ENCODE results near the gene MTNR1B. TPM values are rescaled to one million over a fixed set of nuclear protein-coding genes. Genes with fewer than 3 reads are reported as not detected.

MTNR1B gene
- total RNA-seq, 1 donor from 2014 or later, result not detected

GRCh38 chr11:93020248-93021046 is 51.0 kb downstream of the MTNR1B start:
- Mint-ChIP-seq H3K27me3 (ENCODE audit: low read depth) (no peaks in the 10 kb centered on the region), H3K27ac (ENCODE audit: unreplicated experiment) (peak overlapping the region; percentile 86), H3K36me3 (ENCODE audit: low read depth) (no peaks in the 10 kb centered on the region), H3K4me1 (peaks cover 18% of the 10 kb centered on the region), H3K4me3 (no peak overlapping the region), H3K9me3 (no peaks in the 10 kb centered on the region)
- TF ChIP-seq CTCF (conservative IDR thresholded peaks at IDR 0.05), result no peak
- no peak for DNase-seq (ENCODE audit: low read depth, low spot score)

- no peak overlapping the region for H3K27ac Mint-ChIP-seq (ENCODE audit: unreplicated experiment)
- no peak for TF ChIP-seq CTCF (conservative IDR thresholded peaks at IDR 0.05)
- H3K27me3 Mint-ChIP-seq (ENCODE audit: low read depth), result no peaks in the 10 kb centered on the region
- no peak for DNase-seq (ENCODE audit: low read depth, low spot score)
- H3K36me3 Mint-ChIP-seq (ENCODE audit: low read depth), result no peaks in the 10 kb centered on the region
- H3K4me1 Mint-ChIP-seq, result peaks cover 18% of the 10 kb centered on the region
- peaks cover 4% of the 10 kb centered on the region for H3K9me3 Mint-ChIP-seq
- no peak overlapping the region for H3K4me3 Mint-ChIP-seq
These were observed 54.9 kb downstream of the MTNR1B start for GRCh38 chr11:93024369-93024768.

GRCh38 chr11:93025558-93026255 is 56.3 kb downstream of the MTNR1B start:
- Mint-ChIP-seq H3K4me1 (peaks cover 7% of the 10 kb centered on the region), H3K27ac (ENCODE audit: unreplicated experiment) (no peak overlapping the region), H3K27me3 (ENCODE audit: low read depth) (no peaks in the 10 kb centered on the region), H3K36me3 (ENCODE audit: low read depth) (no peaks in the 10 kb centered on the region), H3K4me3 (no peak overlapping the region), H3K9me3 (peaks cover 4% of the 10 kb centered on the region)
- DNase-seq (ENCODE audit: low read depth, low spot score), result no peak
- TF ChIP-seq CTCF (conservative IDR thresholded peaks at IDR 0.05), result no peak

GRCh38 chr11:93028960-93029522 is 59.6 kb downstream of the MTNR1B start:
- no peaks in the 10 kb centered on the region for H3K27me3 Mint-ChIP-seq (ENCODE audit: low read depth)
- peaks cover 4% of the 10 kb centered on the region for H3K9me3 Mint-ChIP-seq
- H3K36me3 Mint-ChIP-seq (ENCODE audit: low read depth), result no peaks in the 10 kb centered on the region
- DNase-seq (ENCODE audit: low read depth, low spot score), result no peak
- no peak overlapping the region for H3K27ac Mint-ChIP-seq (ENCODE audit: unreplicated experiment)
- H3K4me3 Mint-ChIP-seq, result no peak overlapping the region
- no peak for TF ChIP-seq CTCF (conservative IDR thresholded peaks at IDR 0.05)
- H3K4me1 Mint-ChIP-seq, result no peaks in the 10 kb centered on the region

- H3K9me3 Mint-ChIP-seq, result peaks cover under 1% of the 10 kb centered on the region
- no peaks in the 10 kb centered on the region for H3K36me3 Mint-ChIP-seq (ENCODE audit: low read depth)
- no peak overlapping the region for H3K27ac Mint-ChIP-seq (ENCODE audit: unreplicated experiment)
- no peaks in the 10 kb centered on the region for H3K4me1 Mint-ChIP-seq
- no peak overlapping the region for H3K4me3 Mint-ChIP-seq
- no peaks in the 10 kb centered on the region for H3K27me3 Mint-ChIP-seq (ENCODE audit: low read depth)
- no peak for TF ChIP-seq CTCF (conservative IDR thresholded peaks at IDR 0.05)
- no peak for DNase-seq (ENCODE audit: low read depth, low spot score)
These were observed 61.9 kb downstream of the MTNR1B start for GRCh38 chr11:93031386-93031785.

Other genes starting within 250 kb of the MTNR1B start
- gene SLC36A4, start 228.3 kb downstream of the MTNR1B start, total RNA-seq, result 34.4 and 37.7 TPM in 2 replicates